Astrocyte of the spinal cord (primary cell): ENCODE measurements around the gene ESYT1.

ENCODE experiments used
- DNase-seq: peaks from one replicate; pipeline ENCODE4 v3.0.0; 2011; ENCODE audit warnings: low read depth, low spot score
- H3K4me3 ChIP-seq: 2 replicates; pipeline ENCODE4 v1.5.1; 2011; ENCODE audit warnings: low read depth, mild to moderate bottlenecking, low read length, moderate library complexity
- in situ Hi-C: cut with HindIII; loops from 2 replicates; pipeline ENCODE4 v1.10.0; 2017; ENCODE audit warnings: low sequenced_read_pairs
- TF ChIP-seq, protein P1 (sequence below): IDR thresholded peaks from 2 replicates; pipeline ENCODE4 v1.5.1; 2012; ENCODE audit warnings: low read depth, mild to moderate bottlenecking, low read length, inconsistent platforms

The ESYT1 gene

DNA sequence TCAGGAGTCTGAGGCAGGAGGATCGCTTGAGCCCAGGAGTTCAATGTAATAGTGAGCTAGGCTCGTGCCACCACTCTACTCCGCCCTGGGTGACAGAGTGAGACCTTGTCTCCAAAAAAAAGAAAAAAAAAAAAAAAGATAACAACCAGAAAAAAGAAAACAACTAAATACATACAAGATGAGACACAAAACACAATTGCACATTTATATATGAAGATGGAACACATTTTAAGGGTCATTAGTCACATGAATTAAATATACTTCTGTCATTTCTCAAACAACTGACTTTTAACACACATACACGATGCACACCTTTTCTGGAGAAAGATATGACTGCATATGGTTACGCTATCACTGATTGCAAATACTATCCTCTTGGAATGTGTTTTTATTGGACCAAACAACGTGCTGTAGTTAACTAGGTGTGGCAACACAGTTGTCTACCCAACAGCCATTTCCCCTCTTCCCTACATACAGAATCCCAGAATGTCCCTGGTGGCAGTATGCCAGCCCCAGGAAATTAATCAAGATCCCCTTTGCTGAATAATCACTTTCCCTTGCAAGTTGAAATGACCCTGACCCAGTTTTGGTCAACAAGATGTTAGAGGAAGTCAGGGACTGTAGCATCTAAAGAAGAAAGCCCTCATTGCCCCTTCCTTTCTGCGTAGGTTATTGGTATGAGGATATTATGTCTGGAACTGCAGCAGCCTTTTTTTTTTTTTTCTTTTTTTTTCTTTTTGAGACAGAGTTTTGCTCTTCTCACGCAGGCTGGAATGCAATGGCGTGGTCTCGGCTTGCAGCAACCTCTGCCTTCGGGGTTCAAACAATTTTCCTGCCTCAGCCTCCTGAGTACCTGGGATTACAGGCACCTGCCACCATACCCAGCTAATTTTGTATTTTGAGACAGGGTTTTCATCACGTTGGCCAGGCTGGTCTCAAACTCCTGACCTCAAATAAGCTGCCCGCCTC lies 18.7 kb downstream of the ESYT1 start:
- TF ChIP-seq, protein P1, sequence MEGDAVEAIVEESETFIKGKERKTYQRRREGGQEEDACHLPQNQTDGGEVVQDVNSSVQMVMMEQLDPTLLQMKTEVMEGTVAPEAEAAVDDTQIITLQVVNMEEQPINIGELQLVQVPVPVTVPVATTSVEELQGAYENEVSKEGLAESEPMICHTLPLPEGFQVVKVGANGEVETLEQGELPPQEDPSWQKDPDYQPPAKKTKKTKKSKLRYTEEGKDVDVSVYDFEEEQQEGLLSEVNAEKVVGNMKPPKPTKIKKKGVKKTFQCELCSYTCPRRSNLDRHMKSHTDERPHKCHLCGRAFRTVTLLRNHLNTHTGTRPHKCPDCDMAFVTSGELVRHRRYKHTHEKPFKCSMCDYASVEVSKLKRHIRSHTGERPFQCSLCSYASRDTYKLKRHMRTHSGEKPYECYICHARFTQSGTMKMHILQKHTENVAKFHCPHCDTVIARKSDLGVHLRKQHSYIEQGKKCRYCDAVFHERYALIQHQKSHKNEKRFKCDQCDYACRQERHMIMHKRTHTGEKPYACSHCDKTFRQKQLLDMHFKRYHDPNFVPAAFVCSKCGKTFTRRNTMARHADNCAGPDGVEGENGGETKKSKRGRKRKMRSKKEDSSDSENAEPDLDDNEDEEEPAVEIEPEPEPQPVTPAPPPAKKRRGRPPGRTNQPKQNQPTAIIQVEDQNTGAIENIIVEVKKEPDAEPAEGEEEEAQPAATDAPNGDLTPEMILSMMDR = no peak
- DNase-seq = no peak
- no peak overlapping the region for H3K4me3 ChIP-seq
- in situ Hi-C loops = no loop called here

DNA sequence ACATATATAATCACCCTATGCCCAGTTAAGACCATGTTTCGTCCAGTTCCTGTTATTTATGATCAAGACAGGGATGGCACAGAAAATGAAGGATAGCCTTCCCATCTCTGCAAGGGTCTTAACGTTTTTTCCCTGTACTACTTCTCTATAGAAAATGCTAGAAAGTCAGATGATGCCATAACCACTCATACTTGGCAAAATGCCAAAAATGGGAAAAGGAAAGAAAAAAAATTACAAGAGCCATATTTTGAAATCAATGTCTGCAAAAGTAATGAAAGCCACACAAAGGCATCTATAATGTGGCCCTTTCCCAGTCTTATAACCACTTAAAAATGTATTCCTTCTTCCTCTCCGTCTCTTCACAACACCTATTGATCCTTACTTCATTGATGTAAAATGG lies 22.5 kb downstream of the ESYT1 start:
- peak; percentile 35 for DNase-seq
- H3K4me3 ChIP-seq = no peak overlapping the region
- TF ChIP-seq, protein P1 = no peak
- in situ Hi-C loops = no loop called here

DNA sequence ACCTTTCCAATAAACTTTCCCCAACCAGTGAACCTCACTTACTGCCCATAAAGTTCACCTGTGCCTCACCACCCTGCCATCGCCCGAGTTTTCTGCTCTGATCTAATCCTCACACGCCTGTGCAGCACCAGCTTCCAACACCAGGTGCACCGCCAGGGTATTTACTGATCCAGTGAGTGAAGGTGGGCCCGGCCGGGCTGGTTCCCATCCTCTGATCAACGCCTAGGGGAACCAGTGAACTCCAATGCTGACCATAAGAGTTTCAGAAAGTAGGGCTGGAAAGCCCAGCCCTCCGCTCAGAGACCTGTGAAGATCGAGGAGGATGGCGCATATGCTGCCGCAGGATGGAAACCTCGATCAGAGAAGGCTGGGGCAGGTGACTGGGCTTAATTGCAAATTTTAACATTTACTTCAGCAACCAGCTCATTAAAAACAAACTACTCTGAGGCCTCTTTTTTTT lies 23.6 kb downstream of the ESYT1 start:
- in situ Hi-C loops = no loop called here
- DNase-seq = no peak
- peak overlapping the region; percentile 74 for H3K4me3 ChIP-seq
- TF ChIP-seq, protein P1 = peak; percentile 28

DNA sequence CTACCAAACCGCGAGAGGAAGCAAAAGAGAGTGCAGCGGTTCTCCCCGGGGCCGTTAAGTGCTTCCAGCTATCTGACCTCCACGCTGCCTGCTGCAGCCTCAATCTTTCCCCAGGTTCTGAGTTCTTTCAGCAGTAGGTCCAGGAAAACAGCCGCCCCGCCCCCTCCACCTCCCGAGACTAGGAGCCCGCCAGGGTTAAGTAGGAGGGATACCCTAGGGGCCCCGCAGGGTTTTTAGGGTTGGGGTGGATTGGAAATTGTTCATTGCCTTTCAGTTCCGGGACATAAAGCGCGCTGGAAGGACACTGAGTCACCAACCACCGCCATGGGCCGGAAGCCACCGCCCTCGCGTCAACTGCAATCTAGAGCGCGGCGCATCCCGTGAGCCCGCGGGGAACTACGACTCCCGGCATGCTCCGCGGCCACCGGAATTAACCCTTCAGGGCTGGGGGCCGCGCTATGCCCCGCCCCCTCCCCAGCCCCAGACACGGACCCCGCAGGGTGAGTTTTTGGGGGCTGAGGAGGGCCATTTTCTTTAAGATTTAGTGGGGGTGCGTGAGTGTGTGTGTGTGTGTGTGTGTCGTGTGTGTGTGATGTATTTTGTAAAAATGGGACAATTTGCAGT lies 24.2 kb downstream of the ESYT1 start, which contains the start of gene MYL6B:
Gene MYL6B, plus strand, starts transcription at position 456 of the 624 bp plus-strand sequence. CDS start 1,332 bp downstream, outside the sequence.
- H3K4me3 ChIP-seq = peak within 1 kb of the TSS; percentile 74
- in situ Hi-C loops = no loop called here
- peak; percentile 93 for DNase-seq
- TF ChIP-seq, protein P1 = no peak

DNA sequence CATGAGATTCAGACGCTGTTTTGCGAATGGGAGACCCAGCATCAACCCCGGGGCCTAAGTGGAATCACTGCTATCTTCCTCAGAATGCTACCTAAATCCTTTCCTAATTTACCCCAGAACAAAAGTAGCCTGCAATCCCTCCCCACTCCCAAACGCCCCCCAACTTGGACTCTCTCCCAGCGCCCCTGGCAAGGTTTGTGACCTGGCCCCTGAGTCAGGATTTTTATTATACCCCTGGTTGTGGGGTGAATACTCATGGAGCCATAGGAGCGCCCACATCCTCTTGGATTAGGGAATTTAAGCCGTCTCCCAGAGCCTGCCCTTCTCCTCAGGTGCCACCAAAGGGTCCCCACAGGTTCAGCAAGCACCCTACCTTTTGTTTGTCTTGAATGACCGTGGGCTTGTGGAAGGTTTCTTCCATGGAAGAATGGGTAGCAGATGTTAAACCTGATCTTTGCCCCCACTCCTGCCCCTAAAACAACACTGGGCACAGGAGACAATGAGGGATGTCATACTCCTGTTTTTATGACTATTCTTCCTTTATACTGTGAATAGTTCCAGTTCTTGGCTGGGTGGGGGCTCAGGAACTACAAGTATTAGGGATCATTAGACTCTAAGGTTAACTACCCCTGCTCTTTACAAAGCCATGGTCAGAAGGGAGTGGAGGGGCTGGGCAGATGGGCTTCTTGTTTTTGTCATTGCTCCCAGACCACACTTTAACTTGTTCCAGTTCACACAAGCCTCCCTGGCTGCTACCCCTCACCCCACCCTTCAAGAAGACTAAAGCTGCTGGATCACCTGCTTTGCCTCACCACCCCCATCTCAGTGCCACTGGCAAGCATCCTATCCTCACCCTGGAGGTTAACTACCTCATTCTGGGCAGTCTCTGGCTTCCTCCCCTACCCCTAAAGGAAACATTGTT lies 24.9 kb downstream of the ESYT1 start:
- H3K4me3 ChIP-seq = peak overlapping the region; percentile 74
- in situ Hi-C loops = no loop called here
- TF ChIP-seq, protein P1 = no peak
- DNase-seq = no peak

DNA sequence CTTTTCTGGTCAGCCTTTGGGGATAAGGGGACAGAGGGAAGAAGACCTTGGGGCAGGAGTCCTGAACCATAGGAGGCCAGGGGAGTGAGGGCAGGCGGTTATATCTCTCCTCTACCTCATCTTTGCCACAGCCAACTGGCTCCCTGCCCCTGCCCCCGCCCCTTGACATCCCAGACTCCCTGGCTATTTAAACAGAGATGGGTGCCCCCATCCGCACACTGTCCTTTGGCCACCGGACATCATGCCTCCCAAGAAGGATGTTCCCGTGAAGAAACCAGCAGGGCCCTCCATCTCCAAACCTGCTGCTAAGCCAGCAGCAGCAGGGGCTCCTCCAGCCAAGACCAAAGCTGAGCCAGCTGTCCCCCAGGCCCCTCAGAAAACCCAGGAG lies 25.6 kb downstream of the ESYT1 start:
- TF ChIP-seq, protein P1 = no peak
- in situ Hi-C loops = no loop called here
- H3K4me3 ChIP-seq = peak overlapping the region; percentile 74
- DNase-seq = no peak
